ENCODE measurements around the gene FBXO15.

Gene FBXO15

DNA sequence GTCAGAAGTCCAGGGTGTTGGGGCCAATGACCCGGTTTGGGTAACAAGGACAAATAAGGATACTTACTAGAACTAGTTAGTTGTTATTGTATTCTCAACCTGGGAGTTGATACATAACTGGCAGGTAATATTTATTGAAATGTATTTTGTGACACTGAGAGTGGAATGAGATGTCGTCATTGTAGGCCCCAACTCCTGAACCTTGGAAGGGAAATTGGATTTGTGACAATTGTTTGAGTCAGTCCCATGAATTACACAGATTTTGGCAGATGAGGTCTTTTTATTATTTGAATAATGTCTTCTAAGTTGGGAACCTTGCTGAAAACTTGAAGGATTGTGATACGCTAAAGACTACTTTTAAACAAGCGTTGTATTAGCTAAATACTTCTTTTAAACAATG lies 5.7 kb upstream of the FBXO15 start:
- DNase-seq, result no peak

DNA sequence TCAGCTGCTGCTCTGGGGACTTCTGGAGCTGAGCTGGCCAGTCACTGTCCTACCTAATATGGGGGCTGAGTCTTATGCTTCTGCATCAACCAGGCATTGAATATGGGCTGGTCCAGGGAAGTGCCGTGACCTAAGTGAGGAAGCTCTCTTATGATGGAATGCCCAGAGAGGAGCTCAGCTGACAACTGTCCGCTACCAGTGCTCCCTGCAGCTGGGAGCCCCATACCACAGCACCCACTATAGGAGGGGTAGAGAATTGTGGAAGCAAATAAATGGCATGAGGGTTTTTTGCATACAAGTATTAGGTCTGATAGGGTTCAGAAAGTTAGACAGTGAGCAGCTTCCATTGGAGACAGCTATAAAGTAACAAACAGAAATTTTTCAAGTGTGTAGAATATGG lies 5.2 kb upstream of the FBXO15 start:
- DNase-seq, result peak; percentile 33

DNA sequence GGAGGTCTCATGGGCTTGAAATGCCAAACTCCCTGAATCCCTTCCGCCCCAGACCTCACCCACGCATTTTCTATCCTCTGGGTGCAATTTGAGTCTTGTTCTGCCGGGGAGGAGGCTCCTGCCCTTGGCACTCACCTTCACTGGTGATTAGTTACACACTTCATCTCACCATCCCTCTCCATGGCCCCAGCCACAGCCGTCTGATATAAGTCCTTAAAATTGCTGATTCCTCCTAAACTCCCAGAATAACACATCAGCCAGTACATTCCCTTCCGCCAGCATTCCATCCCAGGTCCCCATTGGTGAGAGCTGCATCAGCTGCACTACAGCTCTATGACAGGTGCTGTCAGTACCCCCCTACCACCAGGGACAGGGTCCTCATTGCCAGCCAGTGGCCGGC lies 4.6 kb upstream of the FBXO15 start:
- no peak for DNase-seq

GRCh38 chr18:74149878-74150277 lies 2.2 kb upstream of the FBXO15 start:
- DNase-seq, result peak; percentile 43

DNA sequence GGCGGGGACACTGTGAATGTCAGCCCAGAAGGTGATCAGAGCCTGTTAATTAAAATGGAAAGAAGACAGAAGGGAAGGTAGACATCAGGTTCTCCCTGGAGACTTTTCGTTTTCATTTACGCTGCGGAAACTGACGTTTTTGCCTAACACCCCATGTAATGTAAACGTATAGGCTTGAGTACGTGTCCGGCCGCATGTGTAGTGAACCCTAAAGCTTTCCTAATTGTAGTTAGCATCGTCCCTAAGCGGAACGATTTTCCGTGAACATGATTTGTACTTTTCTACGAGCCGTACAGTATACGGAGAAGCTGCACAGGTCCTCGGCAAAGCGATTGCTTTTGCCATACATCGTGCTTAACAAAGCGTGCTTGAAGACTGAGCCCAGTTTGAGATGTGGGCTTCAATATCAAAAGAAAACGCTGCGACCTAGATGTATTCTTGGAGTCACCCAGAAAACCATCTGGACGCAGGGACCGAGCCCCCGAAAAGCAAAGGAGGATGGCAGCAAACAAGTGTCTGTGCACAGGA lies 973 bp upstream of the FBXO15 start:
- DNase-seq, result peak; percentile 41

DNA sequence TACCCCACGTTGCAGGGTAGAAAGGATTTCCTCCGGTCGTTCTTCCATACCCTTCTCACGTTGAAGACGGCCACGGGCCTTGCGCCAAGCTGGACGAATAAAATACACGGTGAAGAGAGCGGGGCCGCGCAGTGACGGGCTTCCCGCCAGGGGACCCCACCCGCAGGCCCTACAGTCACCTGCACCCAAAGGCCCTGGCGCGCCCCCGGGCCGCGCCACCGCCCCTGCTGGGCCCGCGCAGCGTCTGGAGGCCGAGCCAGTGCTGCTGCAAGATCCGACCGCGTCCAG lies 199 bp downstream of the FBXO15 start:
- no peak for DNase-seq

- no peak for DNase-seq
Measured at GRCh38 chr18:74146756-74147155, 878 bp downstream of the FBXO15 start.

DNA sequence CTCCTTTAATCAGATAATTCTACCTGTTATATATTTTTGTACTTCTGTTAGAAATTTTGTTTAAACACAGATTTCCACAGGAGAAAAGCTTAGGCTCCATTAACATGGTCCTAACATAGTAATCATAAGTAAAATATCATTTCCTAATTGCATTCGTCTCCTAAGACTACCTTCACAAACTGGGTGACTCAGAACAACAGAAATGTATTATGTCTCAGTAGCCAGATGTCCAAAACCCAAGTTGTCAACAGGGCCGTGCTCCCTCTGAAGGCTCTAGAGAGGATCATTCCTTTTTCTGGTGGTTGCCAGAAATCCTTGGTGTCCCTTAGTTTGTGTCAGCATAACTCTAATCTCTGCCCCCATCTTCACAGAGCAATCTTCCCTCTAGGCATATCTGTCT lies 5.4 kb downstream of the FBXO15 start:
- no peak for DNase-seq

DNA sequence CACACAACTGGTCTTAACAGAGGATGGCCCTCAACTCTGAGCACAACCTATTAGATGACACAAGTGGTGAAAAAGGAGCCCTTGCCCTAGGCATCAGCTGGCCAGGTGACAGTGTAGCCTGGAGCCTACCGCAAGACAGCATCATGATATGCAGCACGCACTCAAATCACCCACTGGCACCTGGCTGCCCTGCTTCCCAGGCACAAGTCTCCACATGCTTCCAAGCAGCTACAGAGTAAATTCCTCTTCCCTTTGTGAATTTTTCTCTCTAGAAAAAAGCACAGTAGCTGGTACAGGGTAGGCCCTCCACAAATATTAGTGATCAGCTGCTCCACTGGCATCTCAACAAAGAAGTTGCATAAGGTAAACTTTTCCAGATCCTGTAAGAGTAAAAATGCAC lies 6.0 kb downstream of the FBXO15 start:
- no peak for DNase-seq

GRCh38 chr18:74140582-74140981 lies 7.1 kb downstream of the FBXO15 start:
- DNase-seq, result no peak

GRCh38 chr18:74139888-74140287 lies 7.7 kb downstream of the FBXO15 start:
- DNase-seq, result no peak

DNA sequence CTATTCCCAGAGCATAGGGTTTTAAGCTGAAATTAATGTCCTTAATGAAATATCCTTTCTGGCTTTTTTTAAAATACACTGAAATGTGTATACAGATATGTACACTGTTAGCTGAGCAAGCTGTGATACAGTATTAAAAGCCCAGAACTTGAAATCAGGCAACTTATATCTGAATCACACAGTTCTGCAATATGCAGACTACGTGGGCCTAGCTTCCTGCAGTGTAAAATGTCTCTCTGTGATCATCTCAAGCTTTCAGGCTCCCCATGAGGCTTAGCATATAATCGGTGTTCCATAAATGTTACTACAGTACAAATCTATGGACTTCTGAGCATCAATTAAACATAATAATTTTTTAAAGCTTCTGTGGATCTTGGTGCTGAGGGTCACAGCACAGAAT lies 8.2 kb downstream of the FBXO15 start:
- DNase-seq, result no peak

GRCh38 chr18:74137920-74138538 lies 9.6 kb downstream of the FBXO15 start:
- DNase-seq, result no peak

GRCh38 chr18:74132201-74132600 lies 15.4 kb downstream of the FBXO15 start:
- DNase-seq, result no peak

DNA sequence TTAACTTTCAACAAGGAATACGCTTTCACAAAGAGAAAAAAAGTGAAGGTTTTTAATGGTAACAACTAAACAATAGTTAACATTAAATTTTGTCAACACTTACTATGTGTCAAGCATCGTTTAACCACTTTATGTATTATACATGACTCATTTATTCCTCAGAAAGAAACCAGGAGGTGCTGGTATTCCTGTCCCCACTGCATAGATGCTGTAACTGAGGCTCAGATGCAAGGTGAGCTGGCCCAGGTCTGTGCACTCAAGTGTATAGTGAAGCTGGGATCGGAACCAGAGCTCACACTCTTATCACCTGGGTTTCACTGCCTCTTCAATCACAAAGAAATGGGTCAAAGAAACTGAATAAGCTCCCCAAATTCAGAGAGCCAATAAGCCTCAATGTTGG lies 16.5 kb downstream of the FBXO15 start:
- DNase-seq, result no peak

DNA sequence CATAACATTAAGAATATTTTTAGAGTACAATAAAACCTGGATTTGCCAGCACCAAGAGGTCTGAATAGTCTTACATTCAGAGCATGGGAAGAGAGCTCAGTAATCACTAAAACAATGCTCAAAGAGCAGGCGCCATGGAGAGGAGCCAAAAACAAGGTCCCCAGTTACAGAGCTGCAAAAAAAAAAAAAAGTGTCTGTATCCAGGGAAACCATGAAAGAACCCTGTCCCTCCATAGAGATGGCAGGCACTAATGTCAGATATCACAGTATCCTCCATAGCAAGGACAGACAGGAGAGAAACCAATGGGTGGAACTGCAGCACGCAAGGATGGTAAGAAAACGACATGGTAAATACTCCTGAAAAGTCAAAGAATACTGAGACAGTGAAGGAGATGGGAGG lies 19.5 kb downstream of the FBXO15 start:
- DNase-seq, result no peak

DNA sequence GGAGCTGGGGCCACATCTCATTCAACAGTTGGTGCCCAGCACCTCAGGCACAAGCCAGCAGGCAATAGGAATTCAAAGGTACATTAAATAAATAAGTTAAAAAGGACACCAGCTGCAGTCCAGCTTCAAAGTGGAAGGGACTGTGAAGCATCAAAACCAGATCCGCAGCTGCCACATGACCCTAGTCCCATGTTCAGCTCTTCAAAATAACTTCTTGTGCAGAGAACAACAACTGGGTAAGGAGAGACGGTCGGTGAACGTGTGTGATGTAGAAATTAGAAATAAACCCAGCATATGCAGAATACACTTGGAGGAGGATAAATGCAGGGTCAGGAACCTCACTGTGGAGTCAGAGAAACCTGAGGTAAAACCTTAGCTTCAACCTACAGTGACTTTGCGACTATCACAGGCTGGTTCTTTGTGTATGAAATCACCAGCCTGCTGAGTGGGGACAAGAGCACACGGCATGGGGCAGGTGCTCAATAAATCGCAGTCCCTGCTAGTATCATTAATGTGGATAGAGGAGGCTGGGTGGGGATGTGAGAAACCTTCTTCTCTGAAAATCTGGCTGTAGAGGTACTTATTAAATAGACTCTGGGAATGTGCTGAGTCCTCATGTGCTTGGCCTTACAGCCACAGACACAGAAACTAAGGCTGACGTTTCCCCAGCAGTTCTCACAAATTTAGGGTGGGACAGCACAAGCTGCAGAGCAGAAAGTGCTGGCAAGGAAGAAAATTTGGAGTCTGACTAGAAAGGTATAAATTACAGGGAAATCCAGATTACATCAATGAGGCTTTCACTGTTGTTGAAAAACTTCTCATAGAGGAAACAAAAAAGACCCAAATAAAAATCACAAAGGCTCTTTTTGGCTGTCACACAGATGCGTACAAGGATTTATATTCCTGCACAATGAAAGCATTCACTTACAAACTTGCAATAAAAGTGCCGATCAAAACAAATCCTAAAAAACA lies 20.7 kb downstream of the FBXO15 start:
- no peak for DNase-seq

DNA sequence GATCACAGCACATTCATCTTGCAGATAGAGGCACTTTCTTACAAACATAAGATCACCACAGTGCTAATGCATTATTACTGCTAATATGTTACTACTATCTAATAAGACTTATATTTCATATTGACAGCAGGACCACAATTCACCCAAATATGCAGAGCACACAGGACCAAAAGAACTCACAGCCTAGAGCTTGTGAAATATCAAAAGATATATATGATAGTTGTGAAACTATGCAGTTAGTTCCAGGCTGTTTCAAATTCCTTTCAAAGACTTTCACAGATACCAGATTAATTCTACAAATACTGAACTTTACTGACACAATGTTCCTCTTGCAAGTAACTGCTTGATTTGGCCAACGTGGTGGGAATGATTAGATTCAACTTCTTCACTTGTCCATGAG lies 23.0 kb downstream of the FBXO15 start:
- DNase-seq, result no peak

GRCh38 chr18:74123200-74123599 lies 24.4 kb downstream of the FBXO15 start:
- no peak for DNase-seq

DNA sequence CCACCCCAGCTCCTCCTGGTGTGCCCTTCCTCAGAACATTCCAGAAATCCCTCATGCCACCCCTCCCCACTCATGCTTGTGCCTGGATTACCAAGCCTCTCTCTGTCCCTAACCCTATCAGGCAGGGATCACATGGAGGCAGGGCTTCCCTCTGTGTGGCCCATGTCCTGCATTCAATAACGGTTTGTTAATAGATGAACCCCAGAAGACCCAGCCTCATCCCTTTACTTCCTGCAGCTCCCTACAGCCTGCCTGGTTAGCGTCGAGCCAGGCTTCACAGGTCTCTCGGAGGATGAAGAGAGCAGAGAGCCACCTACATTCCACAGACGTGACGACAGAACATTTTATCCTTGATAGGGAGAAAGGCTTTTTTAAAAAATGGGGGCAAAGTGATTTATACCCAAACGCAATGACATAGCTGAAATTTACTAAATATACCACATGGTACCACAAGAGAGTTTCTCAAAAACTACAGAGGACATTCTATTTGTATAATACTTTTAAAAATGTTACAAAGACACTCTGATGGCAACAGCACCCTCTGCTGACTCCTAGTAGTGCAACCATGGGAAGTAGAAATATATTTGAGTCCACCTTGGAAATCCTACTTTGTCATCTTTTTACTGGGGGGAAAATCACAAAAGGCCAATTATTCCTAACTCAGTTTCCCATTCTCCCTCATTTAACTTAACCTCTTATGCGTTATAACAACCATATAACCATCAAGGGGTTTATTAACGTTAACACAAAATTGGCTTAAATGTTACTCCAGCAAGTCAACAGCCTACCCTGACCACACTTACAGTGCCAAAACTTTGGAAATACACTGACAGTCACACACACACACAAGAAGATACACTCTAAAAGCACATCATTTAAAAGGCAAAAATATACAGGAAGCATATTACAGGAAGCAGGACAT lies 30.7 kb downstream of the FBXO15 start:
- DNase-seq, result peak; percentile 59

DNA sequence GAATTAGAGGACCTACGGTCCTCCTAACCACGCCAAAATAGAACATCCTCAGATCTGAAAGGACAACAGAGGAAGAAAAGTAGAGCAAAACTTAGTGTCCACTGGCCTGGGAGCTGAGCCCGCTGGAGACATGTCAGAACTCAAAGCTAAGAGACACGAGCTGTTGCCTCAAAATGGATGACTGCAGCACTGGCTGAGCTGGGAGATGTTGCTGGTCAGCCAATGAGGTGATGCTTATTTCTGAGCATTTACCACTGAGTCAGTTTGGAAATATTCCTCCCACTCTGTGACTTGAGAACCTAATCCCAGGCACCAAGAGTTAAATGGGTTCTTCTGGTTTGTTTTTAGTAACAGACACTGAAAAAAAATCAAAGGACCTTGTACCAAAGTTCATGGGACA lies 32.6 kb downstream of the FBXO15 start:
- no peak for DNase-seq

- DNase-seq, result no peak
Measured at GRCh38 chr18:74114116-74114515, 33.5 kb downstream of the FBXO15 start.

DNA sequence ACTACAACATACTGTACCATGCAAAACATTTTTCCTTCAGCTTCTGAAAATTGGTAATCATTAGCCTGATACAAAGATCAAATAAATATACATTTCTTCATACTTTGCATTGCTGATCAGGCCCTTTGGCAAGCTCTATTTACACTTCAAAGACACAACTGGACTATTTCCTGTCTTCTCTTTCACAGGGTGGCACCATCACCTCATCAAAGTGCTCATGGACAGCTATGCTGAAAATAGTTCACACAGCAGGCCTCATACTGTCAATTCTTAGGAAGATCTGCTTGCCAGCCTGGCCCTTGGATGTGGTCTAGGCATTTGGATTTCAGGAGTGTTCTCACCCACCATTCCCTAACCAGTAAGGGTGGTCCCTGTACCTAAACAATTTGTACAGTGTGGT lies 33.9 kb downstream of the FBXO15 start:
- DNase-seq, result no peak
